HG03439 (cell line): ENCODE measurements around the gene TMEM221.

Source experiments
- ATAC-seq: cut with Tn5 transposase; IDR thresholded peaks from one replicate; pipeline ENCODE4 v1.9.1; 2021; ENCODE audit warnings: mild to moderate bottlenecking, moderate library complexity; ENCODE audit not compliant: unreplicated experiment

Gene TMEM221

GRCh38 chr19:17448131-17448967 lies at the start of gene TMEM221:
Gene TMEM221, minus strand, starts transcription at chr19:17448668. Its CDS starts 206 bp downstream, at chr19:17448462.
- no peak for ATAC-seq

GRCh38 chr19:17497149-17497798 lies 48.8 kb upstream of the TMEM221 start:
- ATAC-seq: no peak

- peak; percentile 74 for ATAC-seq
These were observed 48.0 kb upstream of the TMEM221 start for GRCh38 chr19:17496337-17496997.

GRCh38 chr19:17495639-17496296 lies 47.3 kb upstream of the TMEM221 start:
- ATAC-seq: no peak

- ATAC-seq: no peak
These were observed 42.8 kb upstream of the TMEM221 start for GRCh38 chr19:17491287-17491686.

GRCh38 chr19:17490411-17490810 lies 41.9 kb upstream of the TMEM221 start:
- ATAC-seq: no peak

- ATAC-seq: no peak
These were observed 41.0 kb upstream of the TMEM221 start for GRCh38 chr19:17489392-17490030.

- ATAC-seq: no peak
These were observed 40.3 kb upstream of the TMEM221 start for GRCh38 chr19:17488593-17489391.

- ATAC-seq: no peak
These were observed 39.0 kb upstream of the TMEM221 start for GRCh38 chr19:17487284-17488121.

- ATAC-seq: no peak
These were observed 38.2 kb upstream of the TMEM221 start for GRCh38 chr19:17486545-17487240.

GRCh38 chr19:17484520-17485185 lies 36.2 kb upstream of the TMEM221 start:
- no peak for ATAC-seq

GRCh38 chr19:17483605-17484002 lies 35.1 kb upstream of the TMEM221 start:
- ATAC-seq: no peak

GRCh38 chr19:17482877-17483604 lies 34.6 kb upstream of the TMEM221 start:
- no peak for ATAC-seq

GRCh38 chr19:17481986-17482385 lies 33.5 kb upstream of the TMEM221 start:
- ATAC-seq: no peak

- ATAC-seq: no peak
These were observed 30.9 kb upstream of the TMEM221 start for GRCh38 chr19:17479325-17479791.

- ATAC-seq: no peak
These were observed 27.2 kb upstream of the TMEM221 start for GRCh38 chr19:17475541-17476115.
